Activated T-cell treated with anti-CD3 and anti-CD28 coated beads, Interleukin-2, amount 50 U/mL, for 24 hours (primary cell): ENCODE data around the gene QPCT.
A peak's percentile ranks its signal among the peaks of the same experiment; 100 is the strongest.

Experiments used
- DNase-seq: peaks from one replicate; pipeline ENCODE4 v3.0.0-alpha.2; 2020
- H3K27ac Mint-ChIP-seq: 2 replicates; pipeline ENCODE4 v1.8.0; 2020; ENCODE audit warnings: mild to moderate bottlenecking, mixed read lengths
- H3K27me3 Mint-ChIP-seq: 2 replicates; pipeline ENCODE4 v1.8.0; 2020; ENCODE audit warnings: mixed read lengths
- H3K36me3 Mint-ChIP-seq: 2 replicates; pipeline ENCODE4 v1.8.0; 2020; ENCODE audit warnings: low read depth, mixed read lengths
- H3K4me1 Mint-ChIP-seq: 2 replicates; pipeline ENCODE4 v1.8.0; 2020; ENCODE audit warnings: low read depth, mixed read lengths
- H3K4me3 Mint-ChIP-seq: 2 replicates; pipeline ENCODE4 v1.8.0; 2020; ENCODE audit warnings: mild to moderate bottlenecking, moderate library complexity, mixed read lengths
- H3K9me3 Mint-ChIP-seq: 2 replicates; pipeline ENCODE4 v1.8.0; 2020; ENCODE audit warnings: mixed read lengths

QPCT gene

GRCh38 chr2:37319754-37320609, 24.4 kb upstream of the QPCT start:
- H3K27ac Mint-ChIP-seq, result no peak overlapping the region
- H3K4me3 Mint-ChIP-seq, result no peak overlapping the region
- peaks cover 59% of the 10 kb centered on the region for H3K36me3 Mint-ChIP-seq
- peaks cover 74% of the 10 kb centered on the region for H3K4me1 Mint-ChIP-seq
- DNase-seq, result no peak
- H3K27me3 Mint-ChIP-seq, result no peaks in the 10 kb centered on the region
- no peaks in the 10 kb centered on the region for H3K9me3 Mint-ChIP-seq

GRCh38 chr2:37321029-37321682, 23.3 kb upstream of the QPCT start:
- Mint-ChIP-seq H3K27me3 (peaks cover 7% of the 10 kb centered on the region), H3K4me3 (peak overlapping the region; percentile 49), H3K27ac (no peak overlapping the region), H3K9me3 (no peaks in the 10 kb centered on the region), H3K36me3 (peaks cover 47% of the 10 kb centered on the region), H3K4me1 (peaks cover 73% of the 10 kb centered on the region)
- no peak for DNase-seq

- DNase-seq, result no peak
- Mint-ChIP-seq H3K4me1 (peaks cover 66% of the 10 kb centered on the region), H3K9me3 (no peaks in the 10 kb centered on the region)
Observed at GRCh38 chr2:37322368-37322767, 22.1 kb upstream of the QPCT start.

GRCh38 chr2:37323176-37323780, 21.2 kb upstream of the QPCT start:
- no peak for DNase-seq
- Mint-ChIP-seq H3K9me3 (no peaks in the 10 kb centered on the region), H3K36me3 (peaks cover 30% of the 10 kb centered on the region), H3K27ac (peak overlapping the region; percentile 97), H3K4me3 (peak overlapping the region; percentile 93), H3K4me1 (peaks cover 57% of the 10 kb centered on the region), H3K27me3 (peaks cover 19% of the 10 kb centered on the region)

More at GRCh38 chr2:37322368-37322767, 22.1 kb upstream of the QPCT start:
- peak overlapping the region; percentile 76 for H3K27ac Mint-ChIP-seq
- H3K4me3 Mint-ChIP-seq, result peak overlapping the region; percentile 93
- peaks cover 39% of the 10 kb centered on the region for H3K36me3 Mint-ChIP-seq
- peaks cover 16% of the 10 kb centered on the region for H3K27me3 Mint-ChIP-seq

- peak overlapping the region; percentile 97 for H3K27ac Mint-ChIP-seq
- H3K4me1 Mint-ChIP-seq, result peaks cover 50% of the 10 kb centered on the region
- no peaks in the 10 kb centered on the region for H3K9me3 Mint-ChIP-seq
- H3K36me3 Mint-ChIP-seq, result peaks cover 29% of the 10 kb centered on the region
- DNase-seq, result peak; percentile 61
- peaks cover 19% of the 10 kb centered on the region for H3K27me3 Mint-ChIP-seq
- H3K4me3 Mint-ChIP-seq, result peak overlapping the region; percentile 93
Observed at GRCh38 chr2:37323781-37324535, 20.5 kb upstream of the QPCT start.

GRCh38 chr2:37324536-37324785, 20.0 kb upstream of the QPCT start:
- Mint-ChIP-seq H3K4me3 (peak overlapping the region; percentile 73), H3K36me3 (peaks cover 29% of the 10 kb centered on the region), H3K27me3 (peaks cover 19% of the 10 kb centered on the region), H3K27ac (peak overlapping the region; percentile 78), H3K9me3 (no peaks in the 10 kb centered on the region), H3K4me1 (peaks cover 47% of the 10 kb centered on the region)
- no peak for DNase-seq

- peaks cover 19% of the 10 kb centered on the region for H3K27me3 Mint-ChIP-seq
- peak within 1 kb of the TSS; percentile 97 for H3K27ac Mint-ChIP-seq
- H3K4me3 Mint-ChIP-seq, result peak within 1 kb of the TSS; percentile 93
- peaks cover 41% of the 10 kb centered on the region for H3K4me1 Mint-ChIP-seq
- H3K36me3 Mint-ChIP-seq, result peaks cover 23% of the 10 kb centered on the region
- no peaks in the 10 kb centered on the region for H3K9me3 Mint-ChIP-seq
- DNase-seq, result peak; percentile 82
Observed at GRCh38 chr2:37324786-37325624, 19.4 kb upstream of the QPCT start, which contains the start of gene PRKD3. PRKD3 (minus strand) TSS chr2:37324833; CDS start chr2:37316524, 8,309 bp downstream.

- H3K27ac Mint-ChIP-seq, result peak overlapping the region; percentile 82
- no peaks in the 10 kb centered on the region for H3K9me3 Mint-ChIP-seq
- DNase-seq, result no peak
- H3K4me1 Mint-ChIP-seq, result peaks cover 40% of the 10 kb centered on the region
- H3K27me3 Mint-ChIP-seq, result peaks cover 19% of the 10 kb centered on the region
- H3K36me3 Mint-ChIP-seq, result peaks cover 22% of the 10 kb centered on the region
- peak overlapping the region; percentile 78 for H3K4me3 Mint-ChIP-seq
Observed at GRCh38 chr2:37325625-37326071, 18.8 kb upstream of the QPCT start.

- H3K9me3 Mint-ChIP-seq, result no peaks in the 10 kb centered on the region
- peaks cover 17% of the 10 kb centered on the region for H3K36me3 Mint-ChIP-seq
- peaks cover 19% of the 10 kb centered on the region for H3K27me3 Mint-ChIP-seq
- no peak for DNase-seq
- H3K4me1 Mint-ChIP-seq, result peaks cover 34% of the 10 kb centered on the region
- H3K27ac Mint-ChIP-seq, result no peak overlapping the region
- no peak overlapping the region for H3K4me3 Mint-ChIP-seq
Observed at GRCh38 chr2:37326285-37326684, 18.1 kb upstream of the QPCT start.

- Mint-ChIP-seq H3K27me3 (peaks cover 19% of the 10 kb centered on the region), H3K36me3 (peaks cover 10% of the 10 kb centered on the region), H3K4me3 (no peak overlapping the region), H3K4me1 (peaks cover 27% of the 10 kb centered on the region), H3K27ac (no peak overlapping the region), H3K9me3 (no peaks in the 10 kb centered on the region)
- no peak for DNase-seq
Observed at GRCh38 chr2:37326866-37327634, 17.4 kb upstream of the QPCT start.

GRCh38 chr2:37330681-37331080, 13.7 kb upstream of the QPCT start:
- Mint-ChIP-seq H3K4me1 (peaks cover 6% of the 10 kb centered on the region), H3K36me3 (no peaks in the 10 kb centered on the region), H3K4me3 (no peak overlapping the region), H3K9me3 (no peaks in the 10 kb centered on the region), H3K27me3 (peaks cover 14% of the 10 kb centered on the region), H3K27ac (no peak overlapping the region)
- DNase-seq, result no peak

- peaks cover 3% of the 10 kb centered on the region for H3K4me1 Mint-ChIP-seq
- no peak overlapping the region for H3K4me3 Mint-ChIP-seq
- no peaks in the 10 kb centered on the region for H3K9me3 Mint-ChIP-seq
- H3K27ac Mint-ChIP-seq, result no peak overlapping the region
- no peaks in the 10 kb centered on the region for H3K36me3 Mint-ChIP-seq
- no peak for DNase-seq
- H3K27me3 Mint-ChIP-seq, result peaks cover 1% of the 10 kb centered on the region
Observed at GRCh38 chr2:37332560-37332959, 11.9 kb upstream of the QPCT start.

- H3K27me3 Mint-ChIP-seq, result no peaks in the 10 kb centered on the region
- H3K36me3 Mint-ChIP-seq, result no peaks in the 10 kb centered on the region
- no peak overlapping the region for H3K27ac Mint-ChIP-seq
- H3K9me3 Mint-ChIP-seq, result no peaks in the 10 kb centered on the region
- no peak overlapping the region for H3K4me3 Mint-ChIP-seq
- H3K4me1 Mint-ChIP-seq, result peaks cover 5% of the 10 kb centered on the region
- DNase-seq, result no peak
Observed at GRCh38 chr2:37333256-37333655, 11.2 kb upstream of the QPCT start.
